ENCODE data around the gene SLC9C1.

The SLC9C1 gene

GRCh38 chr3:112136046-112136445 is 158.0 kb downstream of the SLC9C1 start:
- TF ChIP-seq GATA3 (IDR thresholded peaks at IDR 0.05; ENCODE audit: low read depth, low read length) (no peak), GATA2 (IDR thresholded peaks at IDR 0.05; ENCODE audit: low read depth, low read length) (no peak)

- peak; percentile 28; the same call in 1 of the 2 replicates for TF ChIP-seq GATA2 (IDR thresholded peaks at IDR 0.05; ENCODE audit: low read depth, low read length)
- TF ChIP-seq GATA3 (IDR thresholded peaks at IDR 0.05; ENCODE audit: low read depth, low read length), result no peak
Observed at GRCh38 chr3:112134335-112135124, 159.5 kb downstream of the SLC9C1 start.

GRCh38 chr3:112133626-112134334 is 160.2 kb downstream of the SLC9C1 start:
- no peak for TF ChIP-seq GATA3 (IDR thresholded peaks at IDR 0.05; ENCODE audit: low read depth, low read length)
- no peak for TF ChIP-seq GATA2 (IDR thresholded peaks at IDR 0.05; ENCODE audit: low read depth, low read length)

- TF ChIP-seq GATA2 (IDR thresholded peaks at IDR 0.05; ENCODE audit: low read depth, low read length), result no peak
Observed at GRCh38 chr3:112132975-112133448, 161.0 kb downstream of the SLC9C1 start, which contains the start of gene GCSAM. TSS of gene GCSAM (minus strand) at chr3:112133248. CDS start at chr3:112133120, 128 bp downstream.

GRCh38 chr3:112132554-112132953 is 161.5 kb downstream of the SLC9C1 start:
- TF ChIP-seq GATA3 (IDR thresholded peaks at IDR 0.05; ENCODE audit: low read depth, low read length) (no peak), GATA2 (IDR thresholded peaks at IDR 0.05; ENCODE audit: low read depth, low read length) (no peak)

GRCh38 chr3:112132088-112132487 is 161.9 kb downstream of the SLC9C1 start:
- TF ChIP-seq GATA3 (IDR thresholded peaks at IDR 0.05; ENCODE audit: low read depth, low read length) (no peak), GATA2 (IDR thresholded peaks at IDR 0.05; ENCODE audit: low read depth, low read length) (no peak)

- TF ChIP-seq GATA3 (IDR thresholded peaks at IDR 0.05; ENCODE audit: low read depth, low read length) (no peak), GATA2 (IDR thresholded peaks at IDR 0.05; ENCODE audit: low read depth, low read length) (no peak)
Observed at GRCh38 chr3:112131111-112131510, 162.9 kb downstream of the SLC9C1 start.

- no peak for TF ChIP-seq GATA2 (IDR thresholded peaks at IDR 0.05; ENCODE audit: low read depth, low read length)
- TF ChIP-seq GATA3 (IDR thresholded peaks at IDR 0.05; ENCODE audit: low read depth, low read length), result no peak
Observed at GRCh38 chr3:112130638-112130993, 163.4 kb downstream of the SLC9C1 start.

- TF ChIP-seq GATA3 (IDR thresholded peaks at IDR 0.05; ENCODE audit: low read depth, low read length) (no peak), GATA2 (IDR thresholded peaks at IDR 0.05; ENCODE audit: low read depth, low read length) (no peak)
Observed at GRCh38 chr3:112129925-112130637, 163.9 kb downstream of the SLC9C1 start.

GRCh38 chr3:112128843-112129727 is 164.9 kb downstream of the SLC9C1 start:
- TF ChIP-seq GATA3 (IDR thresholded peaks at IDR 0.05; ENCODE audit: low read depth, low read length) (no peak), GATA2 (IDR thresholded peaks at IDR 0.05; ENCODE audit: low read depth, low read length) (no peak)

- TF ChIP-seq GATA2 (IDR thresholded peaks at IDR 0.05; ENCODE audit: low read depth, low read length) (no peak), GATA3 (IDR thresholded peaks at IDR 0.05; ENCODE audit: low read depth, low read length) (no peak)
Observed at GRCh38 chr3:112127522-112128494, 166.2 kb downstream of the SLC9C1 start.

GRCh38 chr3:112126511-112126911 is 167.5 kb downstream of the SLC9C1 start:
- TF ChIP-seq GATA3 (IDR thresholded peaks at IDR 0.05; ENCODE audit: low read depth, low read length) (no peak), GATA2 (IDR thresholded peaks at IDR 0.05; ENCODE audit: low read depth, low read length) (no peak)

Measured in SH-SY5Y (cell line).